Measurements from ENCODE around the gene MPHOSPH10.
"Not testable (repeated sequence)": the region's sequence is repeated elsewhere in the genome, so short reads cannot be mapped to it uniquely, and the experiment has no call there.

- not testable (repeated sequence) for TF ChIP-seq CTCF (IDR thresholded peaks at IDR 0.05); POLR2AphosphoS5 (IDR thresholded peaks at IDR 0.05; ENCODE audit: low read depth, low read length); SIN3A (IDR thresholded peaks at IDR 0.05; ENCODE audit: borderline replicate concordance, insufficient read depth, low read depth, low read length)
Observed at GRCh38 chr2:71106463-71106862, 24.0 kb upstream of the MPHOSPH10 start.
